Activated naive CD8-positive, alpha-beta T cell treated with anti-CD3 and anti-CD28 coated beads, Interleukin-2, amount 50 U/mL, for 16 hours (primary cell): ENCODE results near the gene ERBB4.

Experiments used
- DNase-seq: peaks from one replicate; pipeline ENCODE4 v3.0.0-alpha.2; 2020; ENCODE audit warnings: low read depth, low spot score

The ERBB4 gene

DNA sequence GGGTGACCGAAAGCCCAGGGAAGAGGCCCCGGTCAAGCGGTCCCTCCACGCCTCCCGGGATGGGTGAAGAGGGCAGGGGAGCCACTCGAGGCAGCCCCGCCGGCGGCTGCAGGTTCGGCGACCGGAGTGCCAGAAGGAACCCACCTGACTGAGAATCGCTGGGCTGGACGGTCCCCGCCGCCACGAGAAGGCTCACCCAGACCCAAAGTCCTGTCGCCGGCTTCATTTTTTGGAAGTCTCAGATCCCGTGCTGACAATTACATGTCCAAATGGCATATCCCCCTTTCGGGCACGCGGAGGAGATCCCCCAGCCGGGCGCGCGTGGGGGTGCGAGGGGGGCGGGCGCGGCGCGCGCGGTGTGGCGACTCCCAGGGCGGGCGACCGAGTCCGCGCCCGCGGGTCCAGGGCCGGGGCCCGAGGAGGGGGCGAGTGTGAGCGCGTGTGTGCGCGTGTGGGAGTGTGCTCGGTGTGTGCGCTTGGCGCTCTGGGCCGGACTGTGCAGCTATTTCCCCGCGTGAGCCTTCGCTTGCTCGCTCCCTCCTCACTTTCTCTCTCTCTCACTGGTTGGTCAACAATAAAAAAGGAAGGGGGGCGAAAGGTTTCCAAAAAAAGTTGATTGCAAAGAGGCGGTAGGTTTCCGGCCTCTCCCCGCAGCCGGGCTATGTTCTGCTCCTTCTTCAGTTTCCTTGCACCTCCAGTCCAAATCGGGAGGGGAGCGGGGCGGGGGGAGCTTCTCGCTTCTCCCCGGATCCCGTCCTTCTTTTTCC lies at the start of gene ERBB4:
Gene ERBB4 (minus strand): TSS at position 498 of the 767 bp plus-strand sequence. CDS start 272 bp downstream, at position 226.
- no peak for DNase-seq

DNA sequence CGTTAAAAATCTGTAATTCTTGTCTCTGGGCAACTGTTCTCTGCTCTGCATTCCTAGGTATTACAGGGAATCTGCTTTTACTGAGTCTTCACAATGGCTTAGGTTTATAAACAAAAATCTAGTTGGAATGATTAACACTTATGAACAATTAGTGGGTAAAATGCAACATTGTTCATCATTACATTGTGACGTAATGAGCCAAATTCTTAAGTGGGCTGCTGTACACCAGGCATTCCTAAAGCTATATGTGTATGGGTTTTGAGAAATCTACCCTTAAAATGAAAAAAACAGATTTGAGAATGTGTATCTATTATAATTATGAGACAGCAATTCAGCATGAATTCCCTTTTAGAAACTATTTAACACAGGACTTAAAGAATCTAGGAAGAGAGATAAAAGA lies 41.5 kb upstream of the ERBB4 start:
- no peak for DNase-seq

DNA sequence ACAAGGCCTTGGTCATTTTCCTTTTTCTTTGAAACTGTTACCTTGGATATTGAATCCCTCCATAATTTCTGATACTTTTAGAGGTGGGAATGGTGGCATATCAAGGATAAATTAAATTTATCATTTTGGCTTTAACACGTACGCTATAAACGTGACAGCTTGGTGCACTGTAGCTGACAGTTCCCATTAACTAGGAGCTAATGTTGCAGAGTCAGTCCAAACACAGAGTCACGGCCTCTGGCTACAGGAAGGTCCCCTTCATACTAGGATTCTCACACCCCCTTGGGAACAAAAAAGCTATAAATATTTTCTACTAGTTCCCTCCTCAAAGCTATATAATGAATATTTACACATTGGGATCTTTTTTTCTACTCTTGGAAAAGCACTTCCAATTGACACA lies 17.7 kb upstream of the ERBB4 start:
- no peak for DNase-seq

DNA sequence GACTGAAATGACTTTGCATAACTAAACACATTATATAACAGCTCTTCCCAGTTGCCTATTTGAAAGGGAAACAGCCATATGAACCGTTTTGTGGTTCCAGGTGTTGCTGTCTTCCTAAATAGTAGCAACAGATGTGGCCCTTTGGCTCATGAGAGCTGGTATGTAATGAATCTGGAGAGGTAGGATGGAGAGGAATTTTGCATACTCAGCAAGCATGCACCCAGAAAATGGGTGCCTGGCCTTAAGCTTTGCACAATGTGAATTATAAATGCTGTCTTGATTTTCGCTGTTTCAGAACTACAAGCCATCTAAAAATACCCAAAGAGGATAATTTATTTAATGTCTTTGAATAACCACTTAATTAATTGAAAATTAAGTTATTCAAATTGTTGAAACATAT lies 15.6 kb upstream of the ERBB4 start:
- DNase-seq = no peak

DNA sequence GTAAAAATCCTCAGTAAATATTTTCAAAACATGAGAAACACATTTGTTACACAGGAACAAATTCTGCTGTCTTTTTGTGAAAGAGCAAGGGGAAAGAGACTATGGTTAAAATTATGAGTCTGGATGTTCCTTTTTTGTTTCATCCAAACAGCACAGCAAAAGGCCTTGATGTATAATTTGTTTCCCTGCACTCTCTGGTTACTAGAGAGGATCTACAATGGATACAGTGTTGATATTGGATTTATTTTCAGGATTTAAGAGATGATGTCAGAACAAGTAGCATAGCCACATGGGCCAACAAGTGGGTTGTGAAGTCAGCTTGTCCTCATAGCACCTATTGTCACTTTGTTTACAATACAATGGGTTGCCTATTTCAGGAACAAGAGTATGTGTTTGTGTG lies 11.3 kb upstream of the ERBB4 start:
- no peak for DNase-seq

DNA sequence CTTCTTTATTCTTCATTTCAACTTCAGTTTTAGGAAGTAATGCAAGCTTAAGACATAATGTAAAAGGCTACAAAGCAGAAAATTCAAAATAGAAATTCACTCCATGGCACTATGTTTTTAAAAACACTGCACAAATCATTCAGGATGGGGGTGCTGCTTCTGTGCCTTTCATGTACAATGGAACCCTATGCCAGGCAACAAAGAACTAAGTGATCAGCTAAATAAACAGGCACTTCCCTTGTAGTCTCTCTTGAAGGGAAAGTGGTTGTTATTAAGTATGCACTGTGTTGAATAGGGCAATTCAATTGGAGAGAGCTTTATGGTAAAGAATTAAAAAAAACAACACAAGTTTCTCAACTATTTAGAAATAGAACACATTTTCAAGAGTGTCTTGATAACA lies 10.9 kb upstream of the ERBB4 start:
- no peak for DNase-seq

DNA sequence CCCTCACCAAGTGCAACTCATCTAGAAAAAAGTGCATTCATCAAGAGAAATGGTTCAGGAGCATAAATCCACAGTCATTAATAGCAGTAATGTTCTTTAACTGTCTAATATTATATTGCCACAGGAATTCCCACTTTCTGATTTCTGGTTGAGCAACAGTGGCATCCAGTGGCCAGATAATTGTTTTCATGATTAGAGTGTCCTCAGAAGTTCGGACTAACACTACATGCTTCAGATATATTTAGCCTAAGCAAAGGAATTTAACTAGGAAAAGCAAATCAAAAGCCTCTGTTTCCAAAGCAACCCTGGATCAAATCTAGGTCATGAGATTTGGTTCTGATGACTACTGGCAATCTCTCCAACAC lies 9.8 kb upstream of the ERBB4 start:
- DNase-seq = no peak

DNA sequence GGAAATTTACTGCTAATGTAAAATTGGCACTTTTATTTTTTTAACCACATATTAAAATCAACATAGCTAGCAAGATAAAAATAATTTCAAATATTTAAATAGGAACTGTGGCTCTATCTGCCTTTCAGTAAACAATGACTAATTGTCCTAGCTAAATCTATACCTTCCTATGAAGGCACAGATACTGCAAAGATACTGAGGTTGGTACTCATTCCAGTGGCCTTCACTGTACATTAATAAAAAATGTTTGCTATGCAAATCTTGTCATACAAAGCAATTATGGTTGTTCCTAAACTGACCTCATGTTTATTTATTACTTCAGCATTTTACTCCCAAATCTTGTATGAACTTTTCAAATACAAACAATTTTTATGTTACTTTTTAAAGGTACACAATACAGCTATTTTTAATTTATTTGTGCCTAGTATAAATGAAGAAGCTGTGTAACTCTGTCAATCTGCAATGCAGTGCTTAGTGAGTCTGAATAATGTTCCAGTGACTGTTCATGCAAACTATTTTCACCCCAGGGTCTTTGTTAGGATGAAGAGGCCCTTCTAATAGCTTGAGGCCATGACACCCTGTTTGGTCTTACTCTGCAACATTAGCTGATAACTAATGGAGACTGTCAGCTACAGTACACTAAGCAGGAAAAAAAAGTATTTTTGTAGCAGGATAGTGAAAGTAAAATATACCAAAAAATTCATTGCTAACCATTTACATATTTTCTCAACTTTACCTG lies 9.3 kb upstream of the ERBB4 start:
- no peak for DNase-seq

DNA sequence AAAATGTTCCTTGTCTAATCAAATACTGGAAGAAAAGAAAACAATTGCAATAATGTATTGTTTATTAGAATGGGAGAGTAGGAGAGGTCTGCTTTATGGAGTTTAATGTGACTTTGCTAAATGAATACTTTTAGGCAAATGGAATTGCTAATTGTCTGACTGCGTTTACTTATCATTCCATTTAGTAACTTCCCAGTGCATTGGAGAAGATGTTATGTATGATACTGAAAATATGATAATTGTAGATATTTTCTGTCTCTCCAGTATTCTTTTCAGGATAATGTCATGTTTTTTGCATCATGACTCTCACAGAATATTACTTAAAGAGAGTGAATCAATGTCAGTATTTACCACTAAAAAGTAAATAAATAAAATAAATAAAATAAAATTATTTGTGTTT lies 8.1 kb upstream of the ERBB4 start:
- DNase-seq = no peak

DNA sequence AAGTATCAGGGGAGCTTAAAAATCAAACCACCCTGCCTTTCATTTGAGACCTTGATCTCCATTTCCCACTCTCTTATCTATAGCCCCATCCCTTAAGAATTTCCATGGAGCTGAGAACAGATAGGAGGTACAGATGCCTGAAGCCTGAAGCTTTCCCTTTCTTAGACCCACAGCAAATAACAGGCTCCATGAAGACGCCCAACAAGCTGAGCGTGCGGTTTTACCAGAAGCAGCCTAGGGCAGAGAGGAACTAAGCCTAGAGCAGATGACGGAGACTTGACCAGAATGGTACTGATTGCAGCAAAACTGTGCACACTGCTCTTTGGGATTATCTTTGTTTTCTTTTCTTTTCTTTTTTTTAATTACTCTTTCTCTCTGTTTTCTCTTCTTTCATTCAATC lies 1.7 kb upstream of the ERBB4 start:
- no peak for DNase-seq

DNA sequence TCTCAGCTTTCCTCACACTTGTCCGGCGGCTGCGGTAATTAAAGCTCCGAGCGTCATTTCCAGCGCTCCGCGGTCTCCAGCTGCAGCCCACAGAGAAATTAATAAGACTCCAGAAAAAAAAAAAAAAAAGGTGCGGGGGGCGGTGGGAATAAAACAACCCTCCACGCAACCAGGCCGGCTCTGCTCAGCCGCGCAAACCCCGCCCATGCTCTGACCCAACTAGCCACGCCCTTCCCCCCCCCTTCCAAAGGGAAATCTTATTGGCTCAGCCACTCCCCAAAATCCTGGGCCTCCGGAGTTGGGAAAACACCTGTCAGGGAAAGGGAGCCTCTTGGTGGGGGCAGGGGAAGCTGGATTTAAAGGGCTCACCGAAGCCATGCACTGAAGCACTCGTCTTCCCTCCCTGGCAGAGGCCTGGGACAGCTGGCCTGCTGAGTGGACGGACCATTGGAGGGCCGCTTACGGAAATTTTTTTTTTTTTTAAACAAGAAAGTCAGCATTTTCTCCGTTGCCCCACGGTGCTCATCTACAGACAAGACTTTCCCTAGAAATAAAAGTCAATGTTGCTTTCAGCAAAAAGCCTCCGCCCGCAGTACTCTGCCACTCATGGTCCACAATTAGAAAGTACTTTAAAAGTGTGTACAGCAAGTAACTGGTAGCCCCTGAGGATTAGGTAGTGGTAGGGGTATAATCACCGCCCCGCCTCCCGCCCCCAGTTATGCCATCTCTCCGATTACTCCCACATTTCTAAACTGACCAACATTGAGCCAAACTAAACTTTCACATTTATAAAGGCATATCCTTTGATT lies 674 bp upstream of the ERBB4 start:
- DNase-seq = no peak

DNA sequence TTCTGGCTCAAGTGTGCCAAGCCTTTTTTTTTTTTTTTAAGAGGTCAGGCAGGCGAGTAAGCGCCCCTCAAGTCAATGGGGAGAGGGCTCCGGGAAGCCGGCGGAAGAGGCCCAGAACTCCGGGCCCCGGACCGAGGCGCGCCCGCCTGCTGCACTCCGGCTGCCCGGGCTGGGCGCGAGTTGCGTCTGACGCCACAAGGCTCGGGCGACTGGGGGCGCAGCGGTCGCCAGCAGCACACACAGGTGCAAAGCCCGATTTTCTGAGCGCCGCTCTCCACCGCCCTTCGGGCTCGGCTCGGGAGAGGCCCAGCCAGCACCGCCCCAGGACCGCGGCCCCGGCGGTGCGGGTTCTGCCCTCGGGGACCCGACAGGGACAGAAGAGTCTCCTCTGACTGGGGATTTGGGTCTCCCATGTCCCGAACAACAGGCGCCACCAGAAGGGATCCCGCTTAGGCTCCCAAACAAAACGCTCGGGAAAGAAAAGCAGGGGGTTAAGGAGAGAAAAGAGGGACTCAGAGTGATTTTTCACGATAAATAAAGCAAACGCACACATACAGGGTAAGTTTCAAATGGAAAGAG lies 787 bp downstream of the ERBB4 start:
- DNase-seq = no peak

DNA sequence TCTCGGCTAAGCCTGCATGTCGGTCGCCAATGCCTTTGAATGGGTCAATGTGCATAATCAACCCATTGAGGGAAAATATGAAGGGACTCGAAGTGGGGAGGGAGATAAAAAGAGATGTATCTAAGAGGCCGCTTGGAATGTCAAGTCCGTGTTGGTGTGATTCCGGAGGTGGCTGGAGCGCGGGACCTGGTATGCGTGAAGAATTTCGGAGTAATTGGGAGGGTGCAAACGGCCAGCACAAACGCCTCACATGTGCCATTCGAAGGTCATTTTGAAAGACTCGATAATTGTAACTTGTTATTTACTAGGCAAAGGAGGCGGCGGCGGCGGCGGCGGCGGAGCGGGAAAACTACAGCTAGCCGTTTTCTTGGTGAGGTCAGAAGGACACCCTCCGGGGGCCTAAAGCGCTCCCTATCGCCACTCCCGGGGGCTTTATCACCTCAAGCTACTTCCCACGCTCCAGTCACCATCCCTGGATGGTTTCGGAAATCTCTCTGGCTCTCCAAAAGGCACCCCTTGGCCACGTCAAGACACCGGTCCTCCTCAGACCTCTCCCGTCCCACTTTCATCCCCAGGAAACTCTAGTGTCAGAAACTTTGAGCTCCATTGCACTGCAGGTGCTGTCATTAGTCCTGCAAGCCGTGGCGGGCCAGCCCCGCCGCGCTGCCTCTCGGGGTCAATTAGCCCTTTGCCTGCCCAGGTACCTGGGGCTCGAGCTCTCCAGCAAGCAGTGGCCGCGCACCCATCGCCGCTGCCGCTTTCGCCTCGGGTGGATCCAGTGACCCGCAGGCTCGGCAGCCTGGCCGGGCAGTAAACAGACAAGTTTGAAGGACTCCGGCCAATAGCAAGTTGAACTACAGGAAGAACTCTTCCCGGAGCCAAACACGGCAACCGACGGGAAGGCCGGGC lies 1.5 kb downstream of the ERBB4 start:
- DNase-seq = no peak

DNA sequence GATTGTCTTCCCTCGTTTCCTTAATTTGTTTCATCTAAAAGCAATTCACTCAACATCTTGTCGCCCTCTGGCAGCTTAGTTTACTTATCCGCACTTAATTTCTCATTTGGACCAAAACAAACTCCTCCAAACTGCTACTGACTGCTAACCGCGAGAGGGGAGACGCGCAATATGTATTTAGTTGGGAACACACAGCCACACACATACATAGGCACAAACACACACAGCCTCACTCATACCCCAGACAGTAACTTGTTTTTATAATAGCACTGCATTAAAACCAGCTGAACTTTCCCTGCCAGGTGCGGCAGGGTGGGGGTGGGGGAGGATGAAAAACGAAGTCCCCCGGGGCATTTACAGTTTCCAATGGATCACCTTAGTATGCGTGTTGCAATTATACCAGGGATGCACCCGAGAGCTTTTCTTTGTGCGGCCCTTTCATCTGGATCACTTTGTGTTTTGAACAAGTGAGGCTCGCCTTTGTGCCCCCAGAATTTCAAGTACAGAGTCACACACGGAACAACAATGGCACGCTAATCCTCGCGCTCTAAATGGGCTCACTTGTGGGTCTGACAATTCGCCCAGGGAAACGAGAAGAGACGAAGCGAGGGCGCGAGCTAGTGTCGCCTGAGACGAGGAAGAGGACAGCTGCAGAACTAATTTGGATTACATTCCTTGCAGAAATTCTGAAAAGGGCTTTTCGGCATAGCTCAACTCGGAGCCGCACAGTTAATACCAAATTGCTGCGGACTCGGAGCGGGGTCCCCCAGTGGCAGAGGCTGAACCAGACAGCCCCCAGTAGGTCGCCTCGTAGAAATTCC lies 2.4 kb downstream of the ERBB4 start:
- no peak for DNase-seq

DNA sequence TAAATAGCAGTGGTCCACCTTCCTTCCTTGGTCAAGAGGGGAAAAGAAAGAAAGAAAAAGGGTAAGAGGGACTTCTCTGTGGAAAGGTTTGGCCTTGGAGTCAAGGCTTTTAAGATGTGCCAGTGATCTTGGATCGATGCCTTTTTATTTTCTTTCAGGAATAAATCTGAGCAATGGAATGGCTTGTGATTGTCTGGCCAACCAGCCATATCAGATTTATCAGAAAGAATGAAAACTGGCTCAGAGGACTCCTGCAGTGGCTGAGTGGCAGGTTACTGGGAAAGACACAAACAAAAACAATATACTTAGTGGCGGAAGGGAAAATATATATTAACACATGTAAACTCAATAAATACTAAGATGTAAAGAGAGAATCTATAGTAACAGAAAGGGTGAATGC lies 4.3 kb downstream of the ERBB4 start:
- no peak for DNase-seq

DNA sequence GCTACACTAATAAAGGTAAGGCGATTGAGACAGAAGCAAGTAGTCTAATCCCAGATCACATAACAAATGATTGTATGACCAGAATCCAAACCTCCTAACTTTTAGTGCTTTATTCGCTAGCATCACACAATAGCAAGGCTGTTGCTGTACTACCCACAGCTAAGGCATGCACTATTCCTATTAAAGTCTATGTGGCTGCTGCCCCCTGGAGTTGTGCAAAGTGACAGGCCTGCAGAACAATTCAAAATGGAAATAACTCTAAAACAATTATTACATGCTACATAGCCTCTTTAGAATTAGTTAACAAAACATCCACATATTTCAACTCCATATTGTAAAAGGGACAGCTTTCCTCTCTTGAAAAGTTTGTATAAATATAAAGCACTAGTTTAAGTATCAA lies 6.0 kb downstream of the ERBB4 start:
- no peak for DNase-seq

DNA sequence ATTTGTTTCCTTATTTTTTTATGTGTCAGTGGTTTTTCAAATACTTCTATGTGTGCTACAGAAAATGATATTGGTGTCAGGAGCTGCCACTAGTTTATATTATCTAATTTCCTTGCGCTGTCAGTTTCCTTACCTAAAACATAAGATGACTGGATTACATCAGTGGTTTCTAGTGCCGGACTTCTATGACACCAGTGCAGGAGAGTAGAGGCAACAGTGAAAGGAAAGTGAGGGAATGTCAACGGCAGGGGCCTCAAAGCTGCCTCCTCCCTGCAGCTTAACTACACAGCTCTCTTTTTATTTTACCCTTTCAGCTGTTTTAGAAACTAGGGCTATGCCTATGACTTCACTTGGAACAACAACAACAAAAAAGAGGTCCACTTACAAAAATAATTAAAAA lies 6.5 kb downstream of the ERBB4 start:
- no peak for DNase-seq

DNA sequence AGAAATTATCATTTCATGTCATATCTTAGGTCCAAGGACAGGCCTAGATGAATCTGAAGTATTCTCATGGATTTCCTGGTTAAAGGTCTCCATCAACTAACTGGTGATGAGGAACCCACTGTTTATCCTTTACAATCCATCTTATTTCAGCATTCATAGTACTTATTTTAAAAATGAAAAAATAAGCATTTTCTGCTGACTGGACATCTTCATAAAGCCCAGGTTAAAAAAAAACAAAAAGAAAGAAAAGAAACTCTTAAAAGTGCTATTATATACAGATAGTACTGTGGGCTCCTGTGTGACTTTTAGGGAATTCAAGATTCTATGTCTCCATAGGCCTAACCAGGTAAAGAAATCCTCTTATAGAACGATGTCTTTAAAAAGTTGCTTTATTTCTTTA lies 7.1 kb downstream of the ERBB4 start:
- no peak for DNase-seq

DNA sequence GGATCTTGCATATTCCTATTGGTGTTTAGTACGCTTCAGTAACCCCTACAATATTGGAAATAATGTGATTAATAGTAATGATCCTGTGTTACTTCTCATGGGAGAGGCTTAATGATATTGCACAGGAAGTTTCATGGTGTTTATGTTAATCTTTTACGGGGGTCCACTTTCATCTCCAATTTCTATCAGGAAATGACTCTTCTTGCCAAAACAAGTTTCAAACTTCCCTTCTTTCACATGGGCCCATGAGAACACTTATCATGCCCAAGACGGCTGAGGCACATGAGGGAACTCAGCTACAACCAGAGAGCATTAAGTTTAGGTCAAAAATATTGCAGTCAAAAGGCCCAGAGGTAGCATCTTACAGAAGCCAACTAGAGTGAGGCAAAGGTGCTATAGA lies 7.6 kb downstream of the ERBB4 start:
- DNase-seq = no peak

DNA sequence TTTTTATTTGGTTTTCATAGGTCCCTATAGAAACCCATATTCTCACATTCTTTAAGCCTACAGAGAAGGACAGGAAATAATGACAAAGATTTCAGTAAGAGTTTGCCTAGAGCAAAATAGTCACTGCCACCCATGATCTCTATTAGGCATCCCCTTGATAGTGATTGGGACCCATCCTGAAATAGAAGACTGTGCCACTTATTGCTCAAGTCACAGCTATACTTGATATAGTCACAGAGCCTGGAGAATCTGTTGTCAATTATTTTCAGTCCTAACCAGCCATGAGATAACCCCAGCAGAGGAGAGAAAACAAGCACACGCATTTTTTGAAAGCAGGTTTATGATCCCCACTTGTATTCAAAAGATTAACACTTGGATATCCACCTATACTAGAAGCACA lies 8.2 kb downstream of the ERBB4 start:
- no peak for DNase-seq
